A549 treated with Hydrocortisone at 1 μM for 4 hours (cell line): Measurements from ENCODE around the gene ZSCAN16. TPM values are rescaled to one million over a fixed set of nuclear protein-coding genes. Genes with fewer than 3 reads are reported as not detected.

ENCODE experiments used
- total RNA-seq: library from RNA; stranded (reverse); fragments of 200-300 nt; extraction: Qiagen RNA extraction; gene quantifications from 5 replicates; pipeline ENCODE4 v1.2.3, GENCODE V29; 2022

ZSCAN16 gene
- 3.1 to 5.4 TPM (median 4.2 TPM) in 5 replicates for total RNA-seq

GRCh38 chr6:28124350-28124970, at the start of gene ZSCAN16:
ZSCAN16 (plus strand) TSS chr6:28124609; CDS start chr6:28125444, 835 bp downstream.

DNA sequence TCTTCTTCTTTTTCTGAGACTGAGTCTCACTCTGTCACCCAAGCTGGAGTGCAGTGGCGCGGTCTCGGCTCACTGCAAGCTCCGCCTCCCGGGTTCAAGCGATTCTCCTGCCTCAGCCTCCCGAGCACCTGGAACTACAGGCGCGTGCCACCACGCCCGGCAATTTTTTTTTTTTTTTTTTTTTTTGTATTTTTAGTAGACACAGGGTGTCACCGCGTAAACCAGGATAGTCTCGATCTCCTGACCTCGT, 44.1 kb upstream of the ZSCAN16 start, which contains the start of gene ZNF165:
TSS of gene ZNF165 (plus strand) at position 188 of the 250 bp plus-strand sequence. CDS start 4,913 bp downstream, outside the sequence.

DNA sequence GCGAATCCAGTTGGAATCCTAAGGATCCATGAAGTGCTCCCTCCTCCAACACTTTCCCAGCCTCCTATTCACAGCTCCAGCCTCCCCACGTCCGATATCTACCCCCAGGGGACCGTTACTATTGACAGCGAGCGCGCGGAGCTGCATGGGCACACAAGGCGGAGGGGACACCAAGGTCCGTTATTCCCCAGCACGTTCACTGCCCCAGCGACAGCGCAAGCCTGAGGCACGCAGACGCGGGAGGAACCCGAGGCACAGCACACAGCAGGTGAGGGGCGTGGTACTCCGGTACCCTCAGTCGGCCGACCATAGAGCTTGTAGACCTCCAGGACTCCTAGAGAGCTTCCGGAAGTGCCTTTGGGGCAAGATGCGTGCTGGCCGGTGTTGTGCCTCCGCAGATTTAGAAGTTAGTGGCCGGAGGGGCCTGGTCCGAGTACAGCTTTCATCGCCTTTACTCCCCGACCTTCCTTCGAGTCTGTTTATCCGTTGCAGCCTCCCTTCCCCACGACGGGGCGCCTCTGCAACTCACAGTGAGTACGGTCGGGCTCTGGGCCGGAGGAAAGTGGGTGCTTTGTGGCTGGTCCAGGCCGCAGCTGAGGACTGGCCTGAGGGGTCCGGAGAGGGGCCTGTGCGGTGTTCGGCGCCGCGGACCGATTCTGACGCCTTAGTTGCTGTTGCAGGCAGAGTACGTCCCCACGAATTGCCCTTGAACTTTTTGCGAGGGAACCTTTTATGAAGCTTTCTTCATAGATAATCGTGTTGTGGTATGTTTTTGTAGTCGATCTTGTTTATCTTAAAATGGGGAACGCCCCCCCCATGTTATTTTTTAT, 17.3 kb downstream of the ZSCAN16 start, which contains the start of gene ZKSCAN8:
TSS of gene ZKSCAN8 (plus strand) at position 384 of the 830 bp plus-strand sequence. CDS start 6,525 bp downstream, outside the sequence.

Other genes with a start within 250 kb of the ZSCAN16 start
- gene OR2B2, start 212.2 kb upstream of the ZSCAN16 start, total RNA-seq: not detected in 5 replicates
- gene OR2B6, start 167.4 kb upstream of the ZSCAN16 start, total RNA-seq: 0.15 to 0.31 TPM (median 0.18 TPM) in 3 of 5 replicates, not detected in the others
- 0.74 to 1.1 TPM (median 0.86 TPM) in 5 replicates for gene ZNF165, start 44.0 kb upstream of the ZSCAN16 start, total RNA-seq
- gene ZKSCAN8, start 17.3 kb downstream of the ZSCAN16 start, total RNA-seq: 3.5 to 5.9 TPM (median 5.0 TPM) in 5 replicates
- 5.8 to 8.3 TPM (median 6.9 TPM) in 5 replicates for gene ZSCAN9, start 100.7 kb downstream of the ZSCAN16 start, total RNA-seq
- 2.5 to 3.0 TPM (median 2.6 TPM) in 5 replicates for gene ZKSCAN4, start 127.7 kb downstream of the ZSCAN16 start, total RNA-seq
- 0.06 TPM in 1 of 5 replicates, not detected in the others for gene NKAPL, start 134.7 kb downstream of the ZSCAN16 start, total RNA-seq
- 3.8 to 5.2 TPM (median 5.0 TPM) in 5 replicates for gene ZSCAN26, start 142.5 kb downstream of the ZSCAN16 start, total RNA-seq
- 4.5 to 5.7 TPM (median 5.1 TPM) in 5 replicates for gene PGBD1, start 157.0 kb downstream of the ZSCAN16 start, total RNA-seq
- 1.6 to 2.3 TPM (median 1.8 TPM) in 5 replicates for gene ZSCAN31, start 211.5 kb downstream of the ZSCAN16 start, total RNA-seq
- 1.3 to 2.2 TPM (median 2.0 TPM) in 5 replicates for gene ZKSCAN3, start 225.3 kb downstream of the ZSCAN16 start, total RNA-seq